ENCODE data around the gene YPEL1.
"Not testable (repeated sequence)": the region's sequence is repeated elsewhere in the genome, so short reads cannot be mapped to it uniquely, and the experiment has no call there.

The YPEL1 gene

DNA sequence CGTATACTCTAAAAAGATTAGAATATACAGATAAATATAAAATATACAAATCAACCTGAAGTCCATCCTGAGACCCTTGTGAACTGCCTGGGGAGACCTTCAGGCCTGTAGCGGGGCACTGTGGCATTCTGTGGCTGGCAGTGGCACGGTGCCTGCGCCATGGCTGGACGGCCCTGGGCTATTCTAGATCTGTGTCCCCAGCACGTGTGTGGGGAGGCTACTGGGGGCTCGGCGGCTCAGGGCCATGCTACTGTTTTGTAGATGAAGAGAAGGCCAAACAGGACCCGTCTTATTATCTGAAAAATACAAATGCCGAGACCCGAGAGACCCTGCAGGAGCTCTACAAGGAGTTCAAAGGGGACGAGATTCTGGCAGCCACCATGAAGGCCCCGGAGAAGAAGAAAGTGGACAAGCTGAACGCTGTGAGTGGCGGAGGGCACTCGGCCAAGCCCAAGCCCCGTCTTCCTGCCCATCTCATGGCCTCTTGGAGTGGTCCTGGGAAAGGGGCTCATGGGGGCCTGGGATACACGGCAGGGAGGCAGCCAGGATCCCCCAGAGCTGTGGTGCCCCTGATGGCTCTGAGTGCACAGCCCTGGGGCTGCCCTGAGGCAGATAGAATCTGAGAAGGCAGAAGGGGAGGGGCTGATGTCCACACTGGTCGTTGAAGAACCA lies 51.0 kb downstream of the YPEL1 start:
- no peak for DNase-seq (ENCODE audit: low read depth in 2 of 2)

DNA sequence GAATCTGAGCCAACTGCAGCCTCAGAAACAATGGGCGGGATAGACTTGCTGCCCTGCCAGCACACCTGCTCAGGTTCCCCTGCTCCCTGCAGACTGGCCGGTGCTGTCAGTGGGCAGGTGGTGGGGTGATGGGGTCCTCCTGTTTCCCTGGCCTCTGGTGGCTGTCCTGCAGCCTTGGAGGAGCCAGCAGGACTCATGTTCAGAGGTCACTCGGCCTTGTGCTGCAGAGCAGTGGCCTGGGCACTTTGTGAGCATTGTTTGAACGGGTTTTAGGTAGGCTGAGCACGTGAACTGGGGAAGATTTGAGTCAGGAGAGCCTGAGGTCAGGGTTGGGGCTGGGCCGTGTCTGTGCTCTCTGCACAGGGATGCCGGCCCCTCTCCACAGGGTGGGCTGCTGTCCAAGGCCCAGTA lies 52.2 kb downstream of the YPEL1 start:
- no peak for DNase-seq (ENCODE audit: low read depth in 2 of 2)

DNA sequence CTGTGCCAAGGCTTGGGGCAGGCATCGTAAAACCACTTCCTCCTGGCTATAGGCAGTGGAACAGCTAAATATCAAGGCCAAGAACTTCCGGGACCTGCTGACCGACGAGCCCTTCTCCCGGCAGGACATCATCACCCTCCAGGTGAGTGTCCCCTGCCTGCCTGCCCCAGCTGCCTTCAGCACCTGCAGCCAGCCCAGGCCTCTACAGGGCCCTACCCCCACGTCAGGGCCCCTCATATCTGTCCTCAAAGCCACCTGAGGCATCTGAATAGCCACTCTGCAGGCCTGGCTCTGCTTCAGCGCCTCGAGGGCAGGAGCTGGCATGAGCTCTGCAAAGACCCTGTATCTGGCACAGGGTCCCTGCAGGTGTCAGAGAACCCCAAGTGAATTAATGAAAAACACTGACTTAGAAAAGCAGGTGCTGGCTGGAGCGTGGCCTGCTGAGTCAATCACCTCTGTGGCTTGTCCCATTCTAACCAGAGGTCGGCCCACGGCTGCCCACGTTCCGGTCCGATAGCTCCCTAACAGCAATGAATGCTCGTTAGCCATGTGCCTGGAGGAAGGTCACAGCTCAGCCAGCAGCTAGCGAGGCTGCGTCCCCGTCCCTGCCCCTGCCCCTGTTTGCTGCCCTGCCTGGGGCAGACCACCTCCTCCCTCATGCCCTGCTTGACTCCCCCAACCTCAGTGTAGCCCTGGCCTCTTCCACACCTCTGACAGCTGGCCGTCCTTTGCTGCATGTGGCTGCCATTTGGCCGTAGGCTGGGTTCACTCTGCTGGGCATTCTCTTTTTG lies 53.0 kb downstream of the YPEL1 start:
- no peak for DNase-seq (ENCODE audit: low read depth in 2 of 2)

DNA sequence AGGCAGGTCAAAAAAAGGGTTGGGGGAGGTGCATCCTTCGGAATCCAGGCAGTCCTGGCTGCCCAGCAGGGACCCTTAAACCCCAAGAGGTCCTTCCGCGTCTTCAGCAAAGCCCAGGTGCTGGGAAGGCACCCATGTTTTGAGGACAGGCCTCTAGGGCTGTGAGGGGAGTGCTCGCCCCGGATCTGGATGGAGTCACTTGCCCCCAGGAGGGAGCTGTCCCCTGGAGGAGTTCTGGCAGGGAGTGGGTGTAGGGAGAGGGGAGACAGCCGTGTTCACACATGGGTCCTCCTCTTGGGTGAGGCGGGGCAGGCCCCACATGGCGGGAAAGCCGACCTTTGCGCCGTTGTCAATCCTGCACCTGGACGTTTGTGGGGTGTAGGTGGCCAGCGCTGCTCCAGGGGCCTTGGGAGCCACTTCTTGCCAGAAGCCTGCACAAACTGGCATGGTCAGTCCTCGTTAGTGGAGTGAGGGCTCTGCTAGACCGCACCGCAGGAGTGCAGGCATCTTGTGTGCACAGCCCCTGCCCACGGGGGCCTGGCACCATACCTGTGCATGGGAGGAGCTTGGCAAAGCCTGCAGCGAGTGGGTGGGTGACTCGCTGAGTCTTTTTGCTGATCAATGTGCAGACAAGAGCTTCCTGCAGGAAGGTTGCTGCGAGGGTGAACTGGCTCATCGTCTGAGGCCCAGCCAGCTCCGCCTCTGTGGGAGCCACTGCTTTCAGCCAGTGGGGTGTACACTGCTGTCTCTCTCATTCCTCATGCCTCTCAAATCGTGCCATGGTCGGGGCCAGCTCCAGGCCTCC lies 53.8 kb downstream of the YPEL1 start:
- DNase-seq (ENCODE audit: low read depth in 2 of 2) = no peak

DNA sequence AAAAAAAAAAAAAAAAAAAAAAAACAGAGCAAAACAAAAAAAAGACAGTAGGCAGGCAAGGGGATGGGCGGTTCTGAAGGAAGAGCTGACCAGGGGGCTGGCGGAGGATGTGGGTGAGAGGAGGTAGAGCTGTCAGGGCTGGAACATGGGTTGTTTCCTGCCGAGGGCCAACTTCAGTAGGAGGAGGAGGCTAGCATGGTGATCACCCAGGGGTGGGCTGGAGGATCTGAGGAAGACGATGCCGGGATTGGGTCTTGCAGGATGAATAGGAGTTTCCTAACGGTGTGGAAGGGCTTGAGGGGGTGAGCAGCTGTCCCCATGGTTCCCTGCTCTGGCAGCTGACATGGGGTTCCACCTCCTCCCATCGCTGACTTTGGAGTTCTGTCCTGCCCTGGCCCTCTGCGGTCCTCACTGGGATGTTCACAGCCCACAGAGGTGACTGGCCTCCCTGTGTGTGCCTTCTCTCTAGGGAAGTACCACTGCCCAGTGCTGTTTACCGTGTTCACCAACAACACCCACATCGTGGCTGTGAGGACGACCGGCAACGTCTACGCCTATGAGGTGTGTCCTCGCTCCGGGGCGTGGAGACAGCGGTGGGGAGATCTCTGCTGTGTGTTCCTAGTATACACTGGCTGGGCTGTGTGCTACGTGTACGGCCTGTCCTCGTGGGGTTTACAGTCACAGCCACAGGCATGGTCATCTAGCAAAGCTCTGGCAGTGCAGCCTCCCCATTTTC lies 54.6 kb downstream of the YPEL1 start:
- DNase-seq (ENCODE audit: low read depth in 2 of 2) = no peak

DNA sequence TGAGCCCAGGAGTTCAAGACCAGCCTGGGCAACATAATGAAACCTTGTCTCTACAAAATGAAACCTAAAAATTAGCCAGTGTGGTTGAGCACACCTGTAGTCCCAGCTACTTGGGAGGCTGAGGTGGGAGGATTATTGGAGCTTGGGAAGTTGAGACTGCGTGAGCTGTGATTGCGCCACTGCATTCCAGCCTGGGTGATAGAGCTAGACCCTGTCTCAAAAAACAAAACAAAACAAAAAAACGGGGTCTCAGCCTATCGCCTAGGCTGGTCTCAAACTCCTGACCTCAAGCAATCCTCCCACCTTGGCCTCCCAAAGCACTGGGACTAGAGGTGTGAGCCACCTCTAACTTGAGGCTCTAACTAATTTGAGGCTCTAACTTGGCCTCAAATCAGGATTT lies 56.2 kb downstream of the YPEL1 start:
- DNase-seq (ENCODE audit: low read depth in 2 of 2) = no peak

DNA sequence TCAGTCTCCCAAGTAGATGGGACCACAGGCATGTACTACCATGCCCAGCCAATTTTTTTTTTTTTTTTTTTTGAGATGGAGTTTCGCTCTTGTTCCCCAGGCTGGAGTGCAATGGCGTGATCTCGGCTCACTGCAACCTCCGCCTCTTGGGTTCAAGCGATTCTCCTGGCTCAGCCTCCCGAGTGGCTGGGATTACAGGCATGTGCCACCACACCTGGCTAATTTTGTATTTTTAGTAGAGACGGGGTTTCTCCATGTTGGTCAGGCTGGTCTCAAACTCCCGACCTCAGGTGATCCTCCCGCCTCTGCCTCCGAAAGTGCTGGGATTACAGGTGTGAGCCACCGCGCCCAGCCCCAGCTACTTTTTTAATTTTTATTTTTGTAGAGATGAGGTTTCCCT lies 56.8 kb downstream of the YPEL1 start:
- DNase-seq (ENCODE audit: low read depth in 2 of 2) = not testable (repeated sequence)

DNA sequence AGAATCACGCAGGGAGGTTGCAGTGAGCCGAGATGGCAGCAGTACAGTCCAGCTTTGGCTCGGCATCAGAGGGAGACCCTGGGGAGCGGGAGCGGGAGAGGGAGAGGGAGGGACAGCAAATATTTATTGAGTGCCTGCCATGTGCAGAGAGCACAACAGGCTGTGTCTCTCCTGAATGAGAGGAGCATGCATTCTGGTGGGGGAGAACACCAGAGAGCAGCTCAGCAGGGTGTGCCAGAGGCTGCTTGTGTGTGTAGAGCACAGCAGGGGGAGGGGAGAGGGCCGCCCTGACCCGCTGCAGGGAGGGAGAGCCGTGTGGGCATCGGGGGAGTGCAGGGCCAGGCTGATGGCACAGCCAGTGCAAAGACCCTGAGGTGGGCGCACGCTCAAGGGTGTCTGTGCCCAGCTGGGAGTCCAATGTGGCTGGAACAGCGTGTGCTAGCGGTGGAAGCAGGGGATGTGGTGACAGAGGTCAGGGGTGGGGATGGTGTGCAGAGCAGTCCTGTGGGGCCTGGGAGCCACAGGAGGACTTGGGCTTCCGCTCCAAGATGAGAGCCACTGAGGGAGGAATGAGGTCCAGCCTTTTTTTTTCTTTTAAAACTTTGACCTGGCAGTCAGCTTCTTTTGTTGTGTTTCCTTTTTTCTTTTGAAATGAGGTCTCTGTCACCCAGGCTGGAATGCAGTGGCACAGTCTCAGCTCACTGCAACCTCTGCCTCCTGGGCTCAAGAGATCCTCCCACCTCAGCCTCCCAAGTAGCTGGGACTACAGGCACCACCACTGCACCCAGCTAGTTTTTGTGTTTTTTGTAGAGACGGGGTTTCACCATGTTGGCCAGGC lies 57.8 kb downstream of the YPEL1 start:
- no peak for DNase-seq (ENCODE audit: low read depth in 2 of 2)

DNA sequence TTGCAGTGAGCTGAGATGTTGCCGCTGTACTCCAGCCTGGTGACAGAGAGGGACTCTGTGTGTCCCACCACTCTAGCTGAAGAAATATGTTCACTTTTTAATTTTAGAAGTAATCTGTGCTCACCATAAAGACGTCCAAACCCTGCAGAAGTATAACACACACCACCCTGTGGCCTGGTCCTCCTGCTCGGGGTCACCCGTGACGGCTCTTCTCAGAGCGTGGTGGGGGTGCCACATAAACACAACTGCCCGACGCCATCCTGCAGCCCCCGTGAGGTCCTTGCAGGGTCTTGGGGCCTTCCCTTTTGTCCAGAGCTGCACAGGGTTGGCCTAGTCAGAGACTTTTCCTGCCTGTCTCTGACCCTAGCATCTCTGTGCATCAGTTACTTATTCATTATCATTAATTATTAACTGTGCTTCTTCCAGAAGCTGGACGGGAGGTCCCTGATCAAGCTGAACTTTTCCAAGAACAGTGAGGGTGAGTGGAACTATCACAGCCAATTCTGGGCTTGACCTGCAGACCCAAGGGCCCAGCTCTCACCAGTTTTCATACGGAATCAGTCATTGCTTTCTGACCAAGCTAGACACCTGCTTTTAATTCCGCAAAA lies 60.9 kb downstream of the YPEL1 start:
- DNase-seq (ENCODE audit: low read depth in 2 of 2) = no peak

DNA sequence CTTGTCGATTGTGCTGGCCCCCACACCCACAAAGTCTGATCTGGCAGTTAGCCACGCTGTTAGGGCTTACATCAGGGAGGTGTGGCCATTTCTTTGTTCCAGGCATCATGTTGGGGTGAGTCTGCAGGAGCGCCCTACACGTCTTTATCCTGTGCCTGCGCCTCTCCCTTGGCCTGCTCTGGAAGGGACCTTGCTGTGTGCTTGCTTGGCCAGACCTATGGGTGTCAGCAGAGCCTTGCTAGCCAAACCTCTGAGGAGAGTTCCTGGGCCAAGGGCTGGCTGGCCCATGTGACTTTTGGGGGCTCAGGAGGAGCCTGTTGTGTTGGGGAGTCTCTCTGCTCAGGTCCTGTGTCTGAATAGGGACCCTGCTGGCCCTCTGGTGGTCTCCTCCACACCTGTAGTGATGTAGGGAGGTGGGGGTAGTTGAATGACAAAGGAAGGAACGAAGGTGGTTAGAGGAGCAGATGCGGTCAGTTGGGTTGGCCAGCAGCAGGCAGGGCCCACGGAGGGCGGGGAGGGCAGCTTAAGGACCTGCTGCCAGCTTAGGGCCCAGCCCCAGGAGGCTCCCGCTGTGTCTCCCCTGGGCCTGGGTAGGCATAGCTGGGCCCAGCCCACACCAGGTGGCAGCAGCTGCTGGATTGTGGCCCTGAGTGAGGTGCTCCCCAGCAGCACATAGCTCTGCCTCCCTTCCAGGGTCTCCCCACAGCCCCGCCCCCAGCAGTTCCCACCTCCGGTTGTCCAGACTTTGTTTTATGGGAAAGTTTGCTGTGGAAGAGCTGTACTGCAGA lies 61.9 kb downstream of the YPEL1 start:
- no peak for DNase-seq (ENCODE audit: low read depth in 2 of 2)

DNA sequence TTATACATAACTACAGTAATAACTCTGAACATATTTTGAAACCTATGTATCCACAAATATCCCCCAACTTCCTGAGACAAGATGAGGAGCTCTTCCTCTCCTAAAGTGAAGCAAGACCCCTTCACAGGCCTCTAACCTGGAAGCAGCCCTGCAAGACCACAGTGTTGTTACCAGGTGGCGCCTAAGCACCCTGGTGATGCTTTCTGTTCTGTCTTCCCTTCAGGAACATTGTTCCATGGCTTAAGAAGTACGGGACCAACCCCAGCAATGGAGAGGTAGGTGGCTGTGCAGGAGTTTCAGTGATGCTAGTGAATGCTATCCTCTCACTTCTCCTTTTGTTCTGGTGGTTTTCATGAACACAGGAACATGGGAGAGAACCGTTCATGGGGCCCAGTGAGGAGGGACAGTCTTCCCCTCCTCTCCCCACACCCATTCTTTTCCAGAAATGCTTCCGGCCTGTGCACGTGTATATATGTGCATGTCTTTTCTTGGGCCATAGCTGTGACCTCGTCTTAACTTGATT lies 63.4 kb downstream of the YPEL1 start:
- no peak for DNase-seq (ENCODE audit: low read depth in 2 of 2)

DNA sequence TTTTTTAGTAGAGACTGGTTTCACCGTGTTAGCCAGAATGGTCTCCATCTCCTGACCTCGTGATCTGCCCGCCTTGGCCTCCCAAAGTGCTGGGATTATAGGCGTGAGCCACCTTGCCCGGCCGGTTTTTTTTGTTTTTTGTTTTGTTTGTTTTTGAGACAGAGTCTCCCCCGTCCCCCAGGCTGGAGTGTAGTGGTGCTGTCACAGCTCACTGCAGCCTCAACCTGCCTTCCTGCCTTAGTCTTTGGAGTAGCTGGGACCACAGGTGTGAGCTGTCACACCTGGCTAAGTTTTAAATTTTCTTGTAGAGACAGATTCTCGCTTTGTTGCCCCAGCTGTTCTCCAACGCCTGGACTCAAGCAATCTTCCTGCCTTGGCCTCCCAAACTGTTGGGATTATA lies 66.6 kb downstream of the YPEL1 start:
- DNase-seq (ENCODE audit: low read depth in 2 of 2) = no peak

DNA sequence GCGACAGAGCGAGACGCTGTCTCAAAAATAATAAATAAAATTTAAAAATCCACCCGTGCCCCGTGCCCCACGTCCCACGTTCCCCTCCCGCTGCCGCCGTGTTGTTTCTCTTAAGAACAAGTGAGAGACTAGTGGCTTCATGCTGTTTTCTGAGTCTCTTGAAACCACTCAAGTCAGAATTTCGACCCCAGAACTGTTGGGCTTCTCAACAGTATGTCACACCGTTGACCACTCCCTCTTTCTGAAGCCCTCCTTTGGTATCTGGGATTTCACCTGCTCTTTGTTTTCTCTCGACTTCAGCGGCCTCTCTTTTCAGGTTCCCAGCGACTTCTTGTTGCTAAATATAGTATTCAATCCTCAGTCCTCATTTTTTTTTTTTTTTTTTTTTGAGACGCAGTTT lies 68.8 kb downstream of the YPEL1 start:
- no peak for DNase-seq (ENCODE audit: low read depth in 2 of 2)

DNA sequence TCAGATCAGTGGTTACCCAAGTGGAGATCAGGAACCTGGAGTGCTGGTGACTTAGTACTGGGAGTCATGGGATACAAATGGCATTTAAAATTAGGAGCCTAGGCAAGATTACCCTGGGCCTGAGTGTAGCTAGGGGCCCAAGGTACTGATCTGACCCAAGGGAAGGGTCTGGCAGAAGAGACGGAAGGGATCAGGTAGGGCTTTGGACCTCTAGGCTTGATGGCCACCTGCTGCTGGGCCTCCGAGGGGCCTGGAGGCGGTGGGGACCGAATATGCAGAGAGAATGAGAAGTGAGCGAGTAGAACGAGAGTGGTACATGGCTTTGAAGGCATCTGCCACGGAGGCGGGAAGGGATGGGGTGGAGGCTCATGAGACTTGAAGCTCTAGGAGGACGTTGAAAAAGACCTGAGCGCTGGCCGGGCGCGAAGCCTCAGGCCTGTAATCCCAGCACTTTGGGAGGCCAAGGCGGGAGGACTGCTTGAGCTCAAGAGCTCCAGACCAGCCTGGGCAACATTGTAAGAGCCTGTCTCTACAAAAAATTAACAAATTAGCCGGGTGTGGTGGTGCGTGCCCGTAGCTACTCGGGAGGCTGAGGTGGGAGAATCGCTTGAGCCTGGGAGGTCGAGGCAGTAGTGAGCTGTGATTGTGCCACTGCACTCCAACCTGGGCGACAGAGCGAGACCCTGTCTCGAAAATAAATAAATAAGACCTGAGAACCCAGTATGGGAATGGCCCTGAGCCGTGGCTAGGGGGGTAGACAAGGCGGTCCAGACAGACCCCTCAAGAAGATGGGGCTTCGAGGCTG lies 70.3 kb downstream of the YPEL1 start:
- DNase-seq (ENCODE audit: low read depth in 2 of 2) = no peak

DNA sequence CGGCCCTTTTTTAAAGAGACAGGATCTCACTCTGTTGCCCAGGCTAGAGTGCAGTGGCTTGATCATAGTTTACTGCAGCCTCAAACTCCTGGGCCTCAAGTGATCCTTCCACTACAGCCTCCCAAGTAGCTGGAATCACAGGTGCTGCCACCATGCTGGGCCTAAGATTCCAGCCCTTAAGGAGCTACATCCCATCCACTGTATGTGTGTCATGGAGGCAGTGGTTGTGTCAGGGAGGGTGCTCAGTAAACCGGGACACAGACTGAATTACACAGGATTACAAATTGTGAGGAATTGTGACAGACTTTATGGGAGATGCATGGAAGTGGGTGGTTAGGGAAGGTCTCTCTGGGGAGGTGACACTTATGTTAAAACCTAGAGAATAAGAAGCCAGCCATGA lies 71.9 kb downstream of the YPEL1 start:
- DNase-seq (ENCODE audit: low read depth in 2 of 2) = no peak

DNA sequence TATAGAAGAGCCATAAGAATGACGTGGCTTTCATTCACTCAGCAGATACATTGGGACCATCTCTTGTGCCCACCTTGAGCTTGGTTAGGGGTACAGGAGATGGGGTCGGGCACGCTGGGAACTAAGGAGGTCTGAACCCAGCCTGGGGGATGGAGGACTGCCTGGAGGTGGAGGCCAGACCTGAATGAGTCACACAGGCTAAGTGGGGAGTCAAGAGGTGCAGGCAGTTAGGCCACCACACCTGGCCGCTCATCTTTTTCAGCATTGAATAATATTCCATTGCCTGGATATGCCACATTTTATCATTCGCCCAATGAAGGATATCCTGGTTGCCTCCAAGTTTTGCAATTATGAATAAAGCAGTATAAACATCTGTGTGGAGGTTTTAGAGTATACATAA lies 73.6 kb downstream of the YPEL1 start:
- DNase-seq (ENCODE audit: low read depth in 2 of 2) = no peak

DNA sequence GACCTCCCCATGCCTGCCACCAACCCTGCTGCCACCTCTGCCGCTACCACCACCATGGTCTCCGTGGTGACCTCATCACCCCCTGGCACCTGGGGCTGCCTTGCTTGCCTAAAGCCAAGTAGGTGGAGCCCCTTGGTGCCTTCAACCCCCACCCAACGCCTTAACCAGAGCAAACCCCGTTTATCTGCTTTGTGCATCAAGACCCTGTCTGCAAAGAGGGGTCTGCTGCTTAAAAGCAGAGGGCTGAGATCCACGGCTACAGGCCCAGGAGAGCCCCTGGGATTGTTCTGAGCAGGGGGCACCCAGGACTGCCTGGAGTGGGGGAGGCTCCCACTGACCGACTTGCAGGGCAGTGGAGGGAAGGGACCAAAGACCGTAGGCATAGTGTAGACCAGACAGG lies 74.7 kb downstream of the YPEL1 start:
- DNase-seq (ENCODE audit: low read depth in 2 of 2) = no peak

DNA sequence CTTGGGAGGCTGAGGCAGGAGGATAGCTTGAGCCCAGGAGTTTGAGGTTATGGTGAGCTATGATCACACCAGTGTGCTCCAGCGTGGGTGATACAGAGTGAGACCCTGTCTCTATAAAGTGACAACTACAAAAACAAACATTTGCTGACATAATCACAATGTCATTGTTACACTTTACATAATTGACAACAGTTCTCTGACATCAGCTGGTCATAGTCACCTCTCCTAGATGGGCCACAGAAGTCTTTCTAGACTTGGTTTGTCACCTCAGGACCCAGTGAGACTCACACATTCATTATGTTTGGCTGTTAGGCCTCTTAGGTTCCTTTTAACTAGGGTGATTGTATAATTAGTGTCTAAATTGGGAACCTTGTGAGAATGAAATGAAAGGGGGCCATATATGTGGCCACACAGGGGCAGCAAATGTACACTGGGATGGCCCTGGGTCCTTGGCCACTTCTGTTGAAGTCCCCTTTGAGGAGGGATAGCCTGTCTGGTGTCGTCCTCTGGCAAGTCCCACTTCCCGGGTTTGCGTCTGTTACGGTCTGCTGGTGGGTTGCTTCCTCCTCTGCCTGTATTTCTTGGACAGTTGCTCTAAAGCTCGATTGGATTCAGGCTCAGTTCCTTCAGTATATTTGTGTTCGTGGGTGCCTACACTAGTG lies 75.6 kb downstream of the YPEL1 start:
- no peak for DNase-seq (ENCODE audit: low read depth in 2 of 2)

Data from fibroblast of skin of left quadriceps (primary cell).